Activated naive CD4-positive, alpha-beta T cell treated with anti-CD3 and anti-CD28 coated beads, Interleukin-2, amount 50 U/mL, for 16 hours (primary cell): ENCODE measurements around the gene SETBP1.

ENCODE experiments used
- DNase-seq: peaks from one replicate; pipeline ENCODE4 v3.0.0-alpha.2; 2020

SETBP1 gene

GRCh38 chr18:44766450-44766849 is 85.8 kb downstream of the SETBP1 start:
- DNase-seq = no peak

- DNase-seq = no peak
Observed at GRCh38 chr18:44767807-44768206, 87.1 kb downstream of the SETBP1 start.

DNA sequence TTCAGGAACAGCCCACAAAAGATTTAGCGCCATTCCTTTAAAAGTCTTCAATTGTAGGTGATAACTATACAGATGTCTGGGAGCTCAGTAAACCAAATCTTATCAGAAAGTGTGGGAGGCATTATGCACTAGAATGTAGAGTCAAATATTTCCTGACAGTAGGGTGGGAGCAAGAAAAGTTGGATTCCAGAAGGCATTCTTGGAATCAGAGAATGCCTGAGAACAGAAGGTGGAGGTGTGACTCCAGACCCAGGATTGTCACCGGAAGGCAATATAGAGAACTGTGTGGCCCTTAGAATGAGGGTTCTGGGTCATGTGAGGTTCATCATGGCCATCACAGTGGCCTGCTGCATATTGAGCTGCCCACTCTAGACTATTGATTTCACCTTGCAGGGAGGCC is 90.0 kb downstream of the SETBP1 start:
- no peak for DNase-seq

DNA sequence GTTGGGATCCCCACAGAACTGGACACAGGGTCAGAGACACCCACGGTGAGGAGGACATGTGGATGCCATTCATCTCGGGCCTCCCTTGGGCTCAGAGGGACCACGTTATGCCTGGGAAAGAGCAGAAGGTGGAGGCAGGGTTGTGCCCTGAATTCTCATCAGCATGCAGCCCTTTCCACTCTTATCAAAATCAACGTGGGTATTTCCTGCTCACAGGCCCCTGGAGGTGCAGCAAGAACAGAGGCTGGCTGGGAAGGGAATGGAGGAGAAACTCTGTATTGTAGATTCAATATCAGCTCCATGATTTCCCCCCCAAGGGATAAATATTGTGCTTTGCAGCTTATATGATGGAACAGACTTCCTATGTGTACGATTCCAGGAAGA is 90.9 kb downstream of the SETBP1 start:
- DNase-seq = no peak

DNA sequence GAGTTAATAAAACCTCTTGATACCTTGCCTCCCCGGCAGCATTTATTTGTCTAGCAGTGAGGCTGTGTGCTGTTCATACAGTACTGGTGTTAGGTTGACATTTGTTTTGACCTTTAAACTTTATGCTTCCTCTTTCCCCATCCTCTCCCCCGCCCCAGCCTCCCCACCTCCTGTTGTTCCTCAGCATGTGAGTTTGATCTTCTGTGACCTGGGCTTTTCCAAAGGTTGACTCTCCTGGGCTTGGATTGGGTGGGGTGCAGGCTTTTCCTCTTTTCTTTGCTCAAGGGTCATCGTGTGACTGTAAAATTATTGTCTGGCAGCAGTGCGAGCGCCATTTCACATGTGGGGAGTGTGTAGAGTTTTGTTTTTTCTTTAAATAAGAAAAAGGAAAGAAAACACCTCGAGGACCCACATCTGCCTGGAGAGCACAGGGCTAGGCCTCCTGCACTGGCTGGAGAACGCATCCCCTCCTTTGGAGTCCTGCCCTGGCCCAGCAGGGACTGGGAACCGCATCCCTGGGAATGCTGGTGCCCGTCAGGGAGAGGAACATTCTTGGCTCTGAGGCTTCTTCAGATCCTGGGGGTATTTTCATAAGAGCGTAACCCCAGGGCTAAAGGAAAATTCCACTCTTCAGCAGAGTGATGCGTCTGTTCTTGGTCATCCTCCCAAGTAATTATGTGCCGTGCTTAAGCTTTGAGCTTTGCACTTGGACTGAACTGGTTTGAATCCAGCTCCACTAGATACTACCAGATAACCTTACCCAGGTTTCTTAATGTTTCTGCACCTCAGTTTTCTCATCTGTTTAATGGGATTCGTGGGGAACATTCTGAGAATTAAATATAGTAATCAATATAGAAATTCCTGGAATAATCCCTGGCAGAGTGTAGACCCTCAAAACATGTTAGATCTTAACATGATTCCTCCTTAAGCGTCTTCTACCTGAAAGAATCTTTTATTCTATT is 91.5 kb downstream of the SETBP1 start:
- DNase-seq = no peak

- DNase-seq = no peak
Observed at GRCh38 chr18:44773640-44774155, 93.0 kb downstream of the SETBP1 start.

DNA sequence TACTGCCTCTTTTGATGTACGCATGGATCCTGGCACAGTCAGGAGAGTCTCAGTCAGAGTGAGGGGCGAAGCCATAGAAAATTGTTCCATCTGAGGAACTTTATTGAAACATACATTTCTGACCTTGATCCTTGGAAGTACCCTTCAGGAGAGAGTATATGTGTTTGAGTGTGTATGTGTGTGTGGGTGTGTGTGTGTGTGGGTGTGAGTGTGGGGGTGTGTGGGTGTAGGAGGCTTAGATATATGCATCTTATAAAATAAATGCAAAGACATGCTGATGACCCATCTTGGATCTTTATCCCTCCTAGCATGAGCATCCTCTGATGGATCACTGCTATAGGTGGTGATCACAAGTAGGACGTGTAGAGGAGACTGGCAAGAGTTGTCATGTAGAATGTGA is 93.5 kb downstream of the SETBP1 start:
- no peak for DNase-seq

DNA sequence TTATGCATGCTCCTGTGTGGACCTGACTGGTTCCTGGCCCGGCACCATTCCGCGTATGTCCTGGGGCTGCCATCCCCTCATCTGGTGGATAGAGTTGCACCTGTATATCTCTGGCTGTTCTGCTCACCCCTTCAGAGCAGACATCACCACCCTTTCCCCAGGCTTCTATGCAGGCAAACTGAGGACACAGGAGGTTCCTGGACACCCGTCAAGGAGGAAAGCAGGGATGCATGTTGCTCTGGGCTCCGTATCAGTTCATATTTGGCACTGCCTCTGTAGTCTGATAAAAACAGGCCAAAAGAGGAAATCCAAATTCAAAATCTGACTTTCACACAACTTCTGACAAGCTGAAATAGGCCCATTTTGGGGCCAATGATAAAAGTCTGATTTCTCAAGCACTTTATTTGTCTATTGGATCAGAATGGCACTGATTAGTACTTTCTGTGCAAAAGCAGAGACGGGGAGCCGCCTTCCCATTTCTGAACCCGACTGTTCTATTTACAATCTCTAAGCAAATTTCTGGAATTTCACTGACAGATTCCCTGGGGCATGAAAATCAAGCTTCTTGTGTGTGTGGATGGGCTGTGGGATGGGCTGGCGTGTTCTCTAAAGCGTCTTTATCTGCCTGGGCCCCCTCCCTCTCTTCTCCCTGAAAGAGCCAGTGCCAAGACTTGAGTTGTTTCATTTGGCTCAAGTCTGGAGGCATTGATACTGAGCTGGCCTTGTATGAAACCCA is 96.9 kb downstream of the SETBP1 start:
- no peak for DNase-seq

DNA sequence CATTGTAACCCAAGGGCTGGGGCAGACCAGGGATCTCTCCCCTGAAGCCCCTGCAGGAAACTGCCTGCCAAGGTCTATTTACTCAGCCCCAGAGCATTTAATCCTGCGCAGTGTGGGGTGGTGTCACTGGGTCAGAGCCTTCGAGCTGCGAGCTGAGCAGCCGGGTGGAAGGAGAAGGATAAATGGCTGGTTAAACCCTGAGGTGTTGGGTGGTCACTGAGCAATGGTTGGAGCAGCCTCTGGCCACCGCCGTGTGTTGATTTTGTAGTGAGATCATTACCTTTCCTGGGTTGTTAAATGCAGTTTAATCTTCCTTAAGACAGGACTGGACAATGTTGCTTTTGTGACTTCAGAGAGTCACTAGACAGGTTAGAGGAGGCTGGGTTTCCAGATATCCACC is 98.1 kb downstream of the SETBP1 start:
- no peak for DNase-seq

- no peak for DNase-seq
Observed at GRCh38 chr18:44779753-44780292, 99.1 kb downstream of the SETBP1 start.

GRCh38 chr18:44781886-44782285 is 101.2 kb downstream of the SETBP1 start:
- DNase-seq = no peak

GRCh38 chr18:44782617-44783016 is 101.9 kb downstream of the SETBP1 start:
- DNase-seq = no peak

DNA sequence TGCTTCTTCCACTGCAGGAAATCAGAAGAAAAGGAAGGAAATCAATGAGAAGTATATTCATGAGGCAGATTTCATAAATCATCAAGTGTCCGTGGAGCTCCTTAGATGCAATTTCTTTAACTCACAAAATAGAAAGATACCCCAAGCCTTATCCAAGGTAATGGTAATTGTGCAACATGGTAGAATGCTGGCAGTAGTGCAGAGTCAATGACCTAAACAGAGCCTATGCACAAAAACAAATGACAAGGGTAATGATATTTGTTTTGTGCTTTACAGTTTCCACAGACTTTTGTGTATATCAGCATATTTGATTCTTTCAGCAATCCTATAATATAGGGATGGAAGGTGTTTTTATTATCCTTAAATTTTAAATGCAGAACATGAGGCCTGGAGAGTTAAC is 102.7 kb downstream of the SETBP1 start:
- no peak for DNase-seq

- DNase-seq = no peak
Observed at GRCh38 chr18:44786257-44786656, 105.6 kb downstream of the SETBP1 start.

DNA sequence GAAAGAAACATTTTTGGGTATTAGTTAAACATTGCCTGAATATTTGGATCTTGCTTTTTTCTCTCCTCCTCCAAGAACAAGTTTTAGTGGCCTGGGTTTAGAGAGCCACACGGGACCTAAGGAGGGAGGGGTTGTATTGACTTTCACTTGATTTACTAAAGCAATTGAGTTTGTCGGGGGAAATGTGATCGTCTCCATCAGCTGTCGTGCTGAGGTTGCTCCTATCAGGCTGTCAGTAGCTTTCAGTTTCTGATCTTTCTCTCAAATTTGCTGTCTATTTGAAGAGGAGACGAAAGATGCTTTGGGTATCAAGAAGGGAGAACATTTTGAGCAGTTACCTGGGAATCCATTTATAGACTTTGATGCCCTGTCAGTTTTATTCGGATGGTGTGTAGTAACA is 106.0 kb downstream of the SETBP1 start:
- DNase-seq = no peak

GRCh38 chr18:44788334-44788733 is 107.6 kb downstream of the SETBP1 start:
- DNase-seq = no peak

- no peak for DNase-seq
Observed at GRCh38 chr18:44789710-44790109, 109.0 kb downstream of the SETBP1 start.

DNA sequence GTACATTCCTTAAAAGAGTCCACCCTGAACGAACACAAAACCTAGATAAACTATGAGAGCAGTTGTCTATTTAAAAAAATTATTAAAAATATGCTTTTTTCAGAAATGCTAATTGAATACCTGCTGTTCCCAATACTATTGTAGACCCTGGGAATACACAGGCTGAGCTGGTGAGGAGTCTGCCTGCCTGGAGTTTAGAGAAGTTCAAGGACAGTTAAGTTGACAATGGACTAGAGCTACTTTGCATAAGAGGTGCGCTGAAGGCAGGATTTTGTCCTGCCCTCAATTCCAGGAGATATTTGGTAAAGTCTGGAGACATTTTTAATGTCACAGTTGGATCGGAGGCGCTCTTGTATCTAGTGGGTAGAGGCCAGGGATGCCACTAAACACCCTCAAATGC is 110.2 kb downstream of the SETBP1 start:
- no peak for DNase-seq

DNA sequence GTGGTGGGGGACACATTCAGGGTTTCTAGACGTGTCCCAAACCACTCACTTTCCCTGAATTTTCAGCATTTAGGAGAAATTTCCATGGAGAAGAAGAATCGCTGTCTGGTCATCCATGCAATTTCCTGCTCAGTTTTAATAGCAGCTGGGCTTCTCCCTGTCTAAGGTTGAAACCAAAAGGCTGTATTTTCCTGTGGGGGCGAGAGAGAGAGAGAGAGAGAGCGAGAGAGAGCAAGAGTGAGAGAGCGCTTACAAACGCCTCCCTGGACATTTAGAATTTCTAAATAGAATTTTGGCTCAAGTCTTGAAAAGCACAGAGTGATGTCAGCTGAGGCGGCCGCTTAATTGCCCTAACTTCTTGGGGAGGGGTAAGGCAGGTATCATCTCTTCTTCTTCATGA is 110.8 kb downstream of the SETBP1 start:
- no peak for DNase-seq

DNA sequence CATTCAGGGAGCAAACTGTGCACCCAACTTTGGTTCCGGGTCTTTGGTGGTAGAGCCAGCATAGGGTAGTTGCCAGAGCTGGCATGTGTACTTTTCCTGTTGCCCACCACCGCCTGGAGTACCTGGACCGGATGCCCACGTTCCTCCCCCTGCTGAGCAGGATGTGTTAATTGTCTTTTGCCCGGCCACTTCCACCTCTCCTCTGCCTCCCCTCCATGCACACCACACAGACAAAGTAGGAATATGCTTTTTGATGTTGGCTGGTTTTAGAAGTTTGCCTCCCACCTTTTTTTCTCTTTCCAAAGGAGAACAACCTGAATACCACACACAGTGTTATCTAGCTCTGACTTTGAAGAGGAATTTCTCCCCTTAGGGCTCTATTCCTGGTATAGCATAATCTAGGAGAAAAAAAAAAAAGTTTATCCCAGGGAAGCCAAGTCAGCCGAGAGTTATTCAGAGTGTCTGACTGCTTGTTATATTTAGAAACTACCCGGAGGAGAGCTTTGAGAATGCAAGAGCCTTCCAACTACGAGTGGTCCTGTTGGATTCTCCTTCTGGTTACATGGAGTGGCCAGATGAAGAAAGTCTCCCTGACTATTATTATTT is 111.9 kb downstream of the SETBP1 start:
- no peak for DNase-seq

- no peak for DNase-seq
Observed at GRCh38 chr18:44793194-44793593, 112.5 kb downstream of the SETBP1 start.

GRCh38 chr18:44793685-44794084 is 113.0 kb downstream of the SETBP1 start:
- no peak for DNase-seq

DNA sequence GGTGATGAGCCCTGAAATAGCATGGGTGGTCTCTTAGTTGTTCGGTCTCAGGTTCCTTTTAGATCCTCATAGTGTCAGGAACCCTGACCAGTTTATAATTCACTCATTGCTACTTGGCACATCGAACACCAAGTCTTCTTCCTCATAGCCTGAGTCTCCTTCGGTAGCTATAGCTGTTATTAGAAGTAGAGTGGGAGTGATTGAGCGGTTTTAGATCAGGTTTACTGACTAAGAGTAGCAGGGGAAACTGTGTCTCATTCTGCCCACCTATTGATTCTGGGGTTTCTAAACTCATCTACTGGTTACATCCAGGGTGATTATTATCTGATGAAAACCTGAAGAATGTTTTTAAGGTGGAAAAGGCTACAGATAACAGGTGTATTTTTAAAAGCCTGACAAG is 114.6 kb downstream of the SETBP1 start:
- no peak for DNase-seq
